A549 (cell line): ENCODE results near the gene MDFIC. TPM values are rescaled to one million over a fixed set of nuclear protein-coding genes. Genes with fewer than 3 reads are reported as not detected.

Experiments used
- ATAC-seq, 2 experiments: fragments of 200-7000 bp in 1 of 2; fragments of >200 bp in 1 of 2; cut with Nextera tagmentation in 1 of 2; cut with Tn5 transposase in 1 of 2; 3 replicates each; pipeline versions ENCODE4 v1.8.0 to v1.9.1; 2018 to 2020; ENCODE audit warnings: mild to moderate bottlenecking in 1 of 2, moderate library complexity in 1 of 2
- CTCF ChIA-PET: fragments of 300-600 bp; sonication (Branson Sonifier 250); formaldehyde crosslinking; extraction: SDS; loops from one replicate; lab custom pipeline; 2021; ENCODE audit warnings: antibody characterized with exemption, inconsistent platforms; lab: Yijun Ruan, JAX
- POLR2A ChIA-PET: fragments of 350-600 bp; formaldehyde crosslinking; extraction: SDS; loops from one replicate; lab custom pipeline; 2021; ENCODE audit warnings: antibody characterized with exemption, inconsistent platforms; lab: Yijun Ruan, JAX
- DNase-seq, 2 experiments: peaks; one replicate each; pipeline versions ENCODE4 v3.0.0 to v3.0.0-alpha.2; 2011 to 2016; ENCODE audit warnings: low read depth in 1 of 2, low spot score in 1 of 2
- FAIRE-seq: peaks from 2 replicates; lab custom pipeline; 2011; peaks lifted over from hg19 to GRCh38; lab: Jason Lieb, UNC
- H3K27ac ChIP-seq, 2 experiments: fragments of >200 bp; sonication (Bioruptor Twin); formaldehyde crosslinking; 3 replicates each; pipeline ENCODE4 v1.5.1; 2016 to 2017
- H3K4me1 ChIP-seq: fragments of >200 bp; sonication (Bioruptor Twin); formaldehyde crosslinking; 3 replicates; pipeline ENCODE4 v1.6.1; 2016
- H3K4me2 ChIP-seq: fragments of >200 bp; sonication (Bioruptor Twin); formaldehyde crosslinking; 3 replicates; pipeline ENCODE4 v1.6.1; 2016
- H3K4me3 ChIP-seq: fragments of >200 bp; sonication (Bioruptor Twin); formaldehyde crosslinking; 3 replicates; pipeline ENCODE4 v1.5.1; 2016
- H3K9me3 ChIP-seq: fragments of >200 bp; sonication (Bioruptor Twin); formaldehyde crosslinking; 3 replicates; pipeline ENCODE4 v1.6.1; 2016
- CBX2 ChIP-seq: fragments of 200-600 bp; sonication (generic); IDR thresholded peaks from 2 replicates; pipeline ENCODE4 v1.6.1; 2016; ENCODE audit warnings: low read depth, mild to moderate bottlenecking, borderline replicate concordance
- CBX8 ChIP-seq: fragments of 200-600 bp; sonication (generic); IDR thresholded peaks from 2 replicates; pipeline ENCODE4 v1.6.1; 2016
- CHD4 ChIP-seq: fragments of 200-600 bp; sonication (generic); IDR thresholded peaks from 2 replicates; pipeline ENCODE4 v1.6.1; 2016; ENCODE audit warnings: antibody characterized with exemption, mild to moderate bottlenecking, borderline replicate concordance
- EP300 ChIP-seq, 2 experiments: fragments of >200 bp; sonication (Bioruptor Twin); formaldehyde crosslinking; IDR thresholded peaks; 2 replicates in 1 of 2; 3 replicates in 1 of 2; pipeline ENCODE4 v1.6.1; 2016 to 2017
- ESRRA ChIP-seq: fragments of 150-350 bp; IDR thresholded peaks from 2 replicates; pipeline ENCODE4 v1.6.1; 2014; ENCODE audit warnings: mild to moderate bottlenecking, low read length, borderline replicate concordance
- HDAC2 ChIP-seq: fragments of 200-600 bp; sonication (generic); IDR thresholded peaks from 2 replicates; pipeline ENCODE4 v1.6.1; 2016
- HEYL ChIP-seq: fragments of 250-450 bp; sonication (Bioruptor Pico); IDR thresholded peaks from 2 replicates; pipeline ENCODE4 v1.8.0; 2021; ENCODE audit warnings: mild to moderate bottlenecking, moderate library complexity
- HOXB13 ChIP-seq: fragments of 250-450 bp; sonication (Bioruptor Pico); IDR thresholded peaks from 2 replicates; pipeline ENCODE4 v1.5.0; 2020; ENCODE audit warnings: low read depth, mild to moderate bottlenecking, moderate library complexity
- JUN ChIP-seq, 2 experiments: fragments of >200 bp; sonication (Bioruptor Twin); formaldehyde crosslinking; IDR thresholded peaks; 2 replicates in 1 of 2; 3 replicates in 1 of 2; pipeline ENCODE4 v1.6.1; 2016 to 2017
- JUNB ChIP-seq: fragments of >200 bp; sonication (Bioruptor Twin); formaldehyde crosslinking; IDR thresholded peaks from 2 replicates; pipeline ENCODE4 v1.6.1; 2016
- KDM1A ChIP-seq: fragments of 200-600 bp; sonication (generic); IDR thresholded peaks from 2 replicates; pipeline ENCODE4 v1.6.1; 2016; ENCODE audit warnings: low read depth, mild to moderate bottlenecking
- KDM5A ChIP-seq: fragments of 200-600 bp; sonication (generic); IDR thresholded peaks from 2 replicates; pipeline ENCODE4 v1.6.1; 2016; ENCODE audit warnings: antibody characterized with exemption, mild to moderate bottlenecking
- MAZ ChIP-seq: fragments of 150-350 bp; IDR thresholded peaks from 2 replicates; pipeline ENCODE4 v1.6.1; 2014; ENCODE audit warnings: antibody characterized with exemption, low read depth, low read length, borderline replicate concordance
- MYC ChIP-seq: IDR thresholded peaks from 2 replicates; pipeline ENCODE4 v1.6.1; 2012; ENCODE audit warnings: mild to moderate bottlenecking, inconsistent platforms, low read length, improper control_type of control experiment, borderline replicate concordance
- NFE2L2 ChIP-seq: fragments of 150-350 bp; conservative IDR thresholded peaks from 2 replicates; pipeline ENCODE4 v1.6.1; 2014; ENCODE audit warnings: low read length
- NR3C1 ChIP-seq: fragments of >200 bp; sonication (Bioruptor Twin); formaldehyde crosslinking; IDR thresholded peaks from 3 replicates; pipeline ENCODE4 v1.6.1; 2017
- POLR2A ChIP-seq: IDR thresholded peaks from 2 replicates; pipeline ENCODE4 v1.6.1; 2012; ENCODE audit warnings: mild to moderate bottlenecking, low read length
- POLR2AphosphoS2 ChIP-seq: conservative IDR thresholded peaks from 2 replicates; pipeline ENCODE4 v1.6.1; 2012; ENCODE audit warnings: low read length, improper control_type of control experiment, inconsistent platforms
- RAD21 ChIP-seq, 2 experiments: fragments of >200 bp in 1 of 2; sonication (Bioruptor Twin) in 1 of 2; formaldehyde crosslinking in 1 of 2; IDR thresholded peaks in 1 of 2; conservative IDR thresholded peaks in 1 of 2; 2 replicates in 1 of 2; 3 replicates in 1 of 2; pipeline ENCODE4 v1.6.1; 2012 to 2018; ENCODE audit warnings: inconsistent platforms in 1 of 2
- RARB ChIP-seq: fragments of 250-450 bp; sonication (Bioruptor Pico); IDR thresholded peaks from 2 replicates; pipeline ENCODE4 v1.8.0; 2021; ENCODE audit warnings: mild to moderate bottlenecking, moderate library complexity
- RCOR1 ChIP-seq: fragments of 150-350 bp; IDR thresholded peaks from 2 replicates; pipeline ENCODE4 v1.6.1; 2014; ENCODE audit warnings: antibody characterized with exemption, low read length, low read depth
- RFX5 ChIP-seq: fragments of 450-650 bp; IDR thresholded peaks from 2 replicates; pipeline ENCODE4 v1.7.1; 2014; ENCODE audit warnings: antibody characterized with exemption, mild to moderate bottlenecking, moderate library complexity
- SMC3 ChIP-seq: fragments of >200 bp; sonication (Bioruptor Twin); formaldehyde crosslinking; IDR thresholded peaks from 3 replicates; pipeline ENCODE4 v1.6.1; 2018; ENCODE audit warnings: inconsistent platforms
- TFCP2L1 ChIP-seq: fragments of 250-450 bp; sonication (Bioruptor Pico); IDR thresholded peaks from 2 replicates; pipeline ENCODE4 v1.5.0; 2021; ENCODE audit warnings: mild to moderate bottlenecking
- ZSCAN20 ChIP-seq: fragments of 250-450 bp; sonication (Bioruptor Pico); IDR thresholded peaks from 2 replicates; pipeline ENCODE4 v1.8.0; 2022; ENCODE audit warnings: mild to moderate bottlenecking, moderate library complexity
- WGBS: methylation state at CpG from one replicate; pipeline ENCODE4 v1.1.6; 2017; ENCODE audit errors: missing lambda C conversion rate; 5-methylcytosine and 5-hydroxymethylcytosine counted together
- polyA plus RNA-seq, 4 experiments: library from polyadenylated mRNA; depleted of rRNA in 3 of 4; stranded (reverse); fragments of >200 nt; fragmentation: RNase III in 1 of 4; extraction: RNeasy Plus Mini Kit Qiagen cat#74134 plus additional on column Dnase treatment in 1 of 4; gene quantifications; 2 replicates in 3 of 4; 3 replicates in 1 of 4; pipeline ENCODE4 v1.2.3, GENCODE V29; 2011 to 2017
- TF ChIP-seq, protein P1 (sequence below): fragments of 200-600 bp; sonication (generic); IDR thresholded peaks from 2 replicates; pipeline ENCODE4 v1.6.1; 2016; ENCODE audit warnings: antibody characterized with exemption, mild to moderate bottlenecking, moderate library complexity
- TF ChIP-seq, protein P2 (sequence below): fragments of 450-650 bp; IDR thresholded peaks from 2 replicates; pipeline ENCODE4 v1.6.1; 2014; ENCODE audit warnings: antibody characterized with exemption
- TF ChIP-seq, protein P3 (sequence below): fragments of >200 bp; sonication (Bioruptor Twin); formaldehyde crosslinking; IDR thresholded peaks from 2 replicates; pipeline ENCODE4 v1.6.1; 2016
- TF ChIP-seq, protein P4 (sequence below): fragments of 250-450 bp; sonication (Bioruptor Pico); IDR thresholded peaks from 2 replicates; pipeline ENCODE4 v1.5.0; 2020; ENCODE audit warnings: low read depth, mild to moderate bottlenecking, moderate library complexity

MDFIC gene
- polyA plus RNA-seq, 2 of the 4 experiments (the other 2 are of a cell fraction) = 19.5 to 30.6 TPM

DNA sequence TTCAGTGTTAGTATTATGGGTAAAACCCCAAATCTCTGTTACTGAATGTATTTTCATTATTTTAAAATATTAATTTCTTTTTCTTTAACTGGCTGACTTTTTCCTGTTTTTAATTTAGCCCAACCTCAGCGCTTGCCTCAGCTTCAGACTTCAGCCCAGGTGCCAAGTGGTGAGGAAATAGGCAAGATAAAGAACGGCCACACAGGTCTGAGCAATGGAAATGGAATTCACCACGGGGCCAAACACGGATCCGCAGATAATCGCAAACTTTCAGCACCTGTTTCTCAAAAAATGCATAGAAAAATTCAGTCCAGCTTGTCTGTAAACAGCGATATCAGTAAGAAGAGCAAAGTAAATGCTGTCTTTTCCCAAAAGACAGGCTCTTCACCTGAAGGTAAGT, 57.5 kb downstream of the MDFIC start:
- ATAC-seq (no peak), DNase-seq (no peak), FAIRE-seq (no peak)
- no peak for TF ChIP-seq NR3C1
- TF ChIP-seq NFE2L2 = no peak
- H3K4me1 ChIP-seq = peaks cover 15% of the 10 kb centered on the region; the same call in 2 of the 3 replicates
- no peak overlapping the region for H3K27ac ChIP-seq
- no peaks in the 10 kb centered on the region for H3K9me3 ChIP-seq
- WGBS = 51% methylated on average over 7 of the region's 7 CpGs
- ChIA-PET POLR2A (no interaction called here), CTCF (no interaction called here)
- peak overlapping the region; percentile 44; the same call in 2 of the 3 replicates for H3K4me2 ChIP-seq
- no peak overlapping the region for H3K4me3 ChIP-seq

DNA sequence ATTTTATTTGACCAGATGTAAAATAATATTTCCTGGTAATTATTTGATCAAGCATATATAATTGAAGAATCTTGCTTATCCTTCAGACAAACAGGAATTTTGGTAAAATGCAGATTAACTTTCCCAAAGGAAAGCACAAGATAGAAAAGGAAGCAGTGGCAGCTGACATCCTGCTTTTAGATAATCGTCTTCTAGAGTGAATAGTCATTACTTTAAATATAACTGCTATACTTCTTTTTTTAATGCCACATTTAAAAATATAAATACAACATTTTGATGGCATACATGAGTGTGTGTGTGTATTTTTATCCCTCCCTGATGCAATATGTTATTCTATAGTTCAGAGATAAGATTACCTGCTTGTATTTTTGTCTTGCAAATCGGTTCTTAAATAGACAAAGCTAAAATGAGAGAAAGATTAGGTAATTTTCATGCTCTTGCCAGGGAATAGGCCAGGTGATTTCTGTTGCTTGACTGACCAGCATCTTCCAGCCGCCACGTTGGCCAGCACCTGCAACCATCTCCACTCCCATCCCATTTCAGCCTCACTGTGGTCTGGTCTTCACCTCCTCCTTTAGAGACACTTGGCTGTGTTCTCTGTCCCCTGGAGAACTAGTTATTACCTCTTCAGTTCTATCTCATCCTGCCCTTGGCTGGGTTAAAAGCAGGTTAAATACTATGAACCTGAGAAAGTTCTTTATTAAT, 58.1 kb downstream of the MDFIC start:
- H3K9me3 ChIP-seq = no peaks in the 10 kb centered on the region
- ChIA-PET POLR2A (no interaction called here), CTCF (no interaction called here)
- peak overlapping the region; percentile 44; the same call in 2 of the 3 replicates for H3K4me2 ChIP-seq
- peaks cover 20% of the 10 kb centered on the region for H3K4me1 ChIP-seq
- no peak overlapping the region for H3K27ac ChIP-seq
- no peak for FAIRE-seq
- 82% methylated on average over 4 of the region's 4 CpGs for WGBS
- no peak for ATAC-seq
- TF ChIP-seq RCOR1 = no peak
- no peak for TF ChIP-seq POLR2A
- TF ChIP-seq ESRRA = no peak
- no peak for TF ChIP-seq KDM1A
- TF ChIP-seq ZSCAN20 (CRISPR knock-in tag) = no peak
- TF ChIP-seq MAZ = no peak
- TF ChIP-seq, protein P1, sequence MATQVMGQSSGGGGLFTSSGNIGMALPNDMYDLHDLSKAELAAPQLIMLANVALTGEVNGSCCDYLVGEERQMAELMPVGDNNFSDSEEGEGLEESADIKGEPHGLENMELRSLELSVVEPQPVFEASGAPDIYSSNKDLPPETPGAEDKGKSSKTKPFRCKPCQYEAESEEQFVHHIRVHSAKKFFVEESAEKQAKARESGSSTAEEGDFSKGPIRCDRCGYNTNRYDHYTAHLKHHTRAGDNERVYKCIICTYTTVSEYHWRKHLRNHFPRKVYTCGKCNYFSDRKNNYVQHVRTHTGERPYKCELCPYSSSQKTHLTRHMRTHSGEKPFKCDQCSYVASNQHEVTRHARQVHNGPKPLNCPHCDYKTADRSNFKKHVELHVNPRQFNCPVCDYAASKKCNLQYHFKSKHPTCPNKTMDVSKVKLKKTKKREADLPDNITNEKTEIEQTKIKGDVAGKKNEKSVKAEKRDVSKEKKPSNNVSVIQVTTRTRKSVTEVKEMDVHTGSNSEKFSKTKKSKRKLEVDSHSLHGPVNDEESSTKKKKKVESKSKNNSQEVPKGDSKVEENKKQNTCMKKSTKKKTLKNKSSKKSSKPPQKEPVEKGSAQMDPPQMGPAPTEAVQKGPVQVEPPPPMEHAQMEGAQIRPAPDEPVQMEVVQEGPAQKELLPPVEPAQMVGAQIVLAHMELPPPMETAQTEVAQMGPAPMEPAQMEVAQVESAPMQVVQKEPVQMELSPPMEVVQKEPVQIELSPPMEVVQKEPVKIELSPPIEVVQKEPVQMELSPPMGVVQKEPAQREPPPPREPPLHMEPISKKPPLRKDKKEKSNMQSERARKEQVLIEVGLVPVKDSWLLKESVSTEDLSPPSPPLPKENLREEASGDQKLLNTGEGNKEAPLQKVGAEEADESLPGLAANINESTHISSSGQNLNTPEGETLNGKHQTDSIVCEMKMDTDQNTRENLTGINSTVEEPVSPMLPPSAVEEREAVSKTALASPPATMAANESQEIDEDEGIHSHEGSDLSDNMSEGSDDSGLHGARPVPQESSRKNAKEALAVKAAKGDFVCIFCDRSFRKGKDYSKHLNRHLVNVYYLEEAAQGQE = no peak
- no peak for TF ChIP-seq CHD4
- TF ChIP-seq, protein P2, sequence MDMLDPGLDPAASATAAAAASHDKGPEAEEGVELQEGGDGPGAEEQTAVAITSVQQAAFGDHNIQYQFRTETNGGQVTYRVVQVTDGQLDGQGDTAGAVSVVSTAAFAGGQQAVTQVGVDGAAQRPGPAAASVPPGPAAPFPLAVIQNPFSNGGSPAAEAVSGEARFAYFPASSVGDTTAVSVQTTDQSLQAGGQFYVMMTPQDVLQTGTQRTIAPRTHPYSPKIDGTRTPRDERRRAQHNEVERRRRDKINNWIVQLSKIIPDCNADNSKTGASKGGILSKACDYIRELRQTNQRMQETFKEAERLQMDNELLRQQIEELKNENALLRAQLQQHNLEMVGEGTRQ = no peak
- no peak for TF ChIP-seq HOXB13 (CRISPR knock-in tag)
- no peak for TF ChIP-seq CBX8
- TF ChIP-seq RFX5 = no peak
- TF ChIP-seq HEYL (CRISPR knock-in tag) = no peak
- no peak for TF ChIP-seq KDM5A
- no peak for TF ChIP-seq TFCP2L1 (CRISPR knock-in tag)
- TF ChIP-seq POLR2AphosphoS2 = no peak
- no peak for TF ChIP-seq RARB (CRISPR knock-in tag)
- no peak for TF ChIP-seq HDAC2
- TF ChIP-seq, protein P3, sequence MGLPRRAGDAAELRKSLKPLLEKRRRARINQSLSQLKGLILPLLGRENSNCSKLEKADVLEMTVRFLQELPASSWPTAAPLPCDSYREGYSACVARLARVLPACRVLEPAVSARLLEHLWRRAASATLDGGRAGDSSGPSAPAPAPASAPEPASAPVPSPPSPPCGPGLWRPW = no peak
- no peak for TF ChIP-seq NR3C1
- no peak for DNase-seq
- no peak overlapping the region for H3K4me3 ChIP-seq

DNA sequence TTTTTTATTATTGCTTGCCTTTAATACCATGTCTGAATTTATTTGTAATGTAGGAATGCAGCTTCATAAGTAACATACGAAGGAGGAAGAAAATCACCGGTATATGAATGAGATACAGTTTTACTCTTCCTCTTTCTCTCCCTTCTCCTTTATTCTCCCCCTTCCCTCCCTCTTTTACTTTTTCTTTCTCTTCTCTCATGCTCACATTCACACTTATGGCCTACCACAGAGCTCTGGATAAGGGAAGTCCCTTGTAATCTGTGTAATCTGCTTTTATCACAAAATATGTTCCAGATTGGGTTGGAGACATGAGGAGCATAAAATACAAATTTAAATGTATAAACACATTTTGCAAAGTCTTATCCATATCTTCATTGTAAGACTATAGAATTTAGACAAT, 59.4 kb downstream of the MDFIC start:
- TF ChIP-seq POLR2A = no peak
- TF ChIP-seq CHD4 = no peak
- no peak for TF ChIP-seq MYC
- TF ChIP-seq CBX2 = no peak
- TF ChIP-seq HOXB13 (CRISPR knock-in tag) = no peak
- TF ChIP-seq, protein P2 = no peak
- TF ChIP-seq RAD21 (conservative IDR thresholded peaks at IDR 0.05 in 1 of 2, IDR thresholded peaks at IDR 0.05 in 1 of 2) = no peak
- TF ChIP-seq TFCP2L1 (CRISPR knock-in tag) = no peak
- TF ChIP-seq MAZ = no peak
- TF ChIP-seq JUNB = no peak
- TF ChIP-seq RCOR1 = no peak
- TF ChIP-seq, protein P4, sequence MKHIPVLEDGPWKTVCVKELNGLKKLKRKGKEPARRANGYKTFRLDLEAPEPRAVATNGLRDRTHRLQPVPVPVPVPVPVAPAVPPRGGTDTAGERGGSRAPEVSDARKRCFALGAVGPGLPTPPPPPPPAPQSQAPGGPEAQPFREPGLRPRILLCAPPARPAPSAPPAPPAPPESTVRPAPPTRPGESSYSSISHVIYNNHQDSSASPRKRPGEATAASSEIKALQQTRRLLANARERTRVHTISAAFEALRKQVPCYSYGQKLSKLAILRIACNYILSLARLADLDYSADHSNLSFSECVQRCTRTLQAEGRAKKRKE (CRISPR knock-in tag) = no peak
- TF ChIP-seq EP300 (IDR thresholded peaks at IDR 0.05) = no peak
- no peak for TF ChIP-seq JUN (IDR thresholded peaks at IDR 0.05)
- no peak for TF ChIP-seq SMC3

More for the DNA sequence above, 59.4 kb downstream of the MDFIC start:
- POLR2A ChIA-PET = no interaction called here
- Histone ChIP-seq H3K9me3 (no peaks in the 10 kb centered on the region), H3K27ac (no peak overlapping the region), H3K4me3 (no peak overlapping the region), H3K4me1 (peaks cover 33% of the 10 kb centered on the region), H3K4me2 (no peak overlapping the region)
- FAIRE-seq (no peak), ATAC-seq (no peak), DNase-seq (no peak)
- 87% methylated on average over 2 of the region's 2 CpGs for WGBS
- CTCF ChIA-PET = interaction anchor here (1.1 kb wide), 1 partner anchor 24 kb away, joined by 4 read pairs; no protein-coding TSS in a partner anchor
